NCI-H526 (cell line): ENCODE results near the gene ACTL10.

Experiments used
- DNase-seq, 2 experiments: peaks; one replicate each; lab custom pipeline; 2025; lab: John Stamatoyannopoulos, UW

ACTL10 gene

GRCh38 chr20:33664085-33664761, 2.5 kb upstream of the ACTL10 start:
- DNase-seq: no peak

- no peak for DNase-seq
These were observed 2.0 kb upstream of the ACTL10 start for GRCh38 chr20:33664762-33665144.

GRCh38 chr20:33667245-33667675, 517 bp downstream of the ACTL10 start:
- peak in 1 of 2 experiments; percentile 65 for DNase-seq

GRCh38 chr20:33667676-33668465, 1.1 kb downstream of the ACTL10 start:
- DNase-seq: peak; percentile 27 to 86

GRCh38 chr20:33668466-33669155, 1.9 kb downstream of the ACTL10 start:
- no peak for DNase-seq

- no peak for DNase-seq
These were observed 2.5 kb downstream of the ACTL10 start for GRCh38 chr20:33669224-33669623.

GRCh38 chr20:33669873-33670640, 3.3 kb downstream of the ACTL10 start:
- no peak for DNase-seq

GRCh38 chr20:33670715-33671499, 4.2 kb downstream of the ACTL10 start:
- no peak for DNase-seq

- no peak for DNase-seq
These were observed 5.0 kb downstream of the ACTL10 start for GRCh38 chr20:33671573-33672288.

GRCh38 chr20:33672426-33673113, 5.8 kb downstream of the ACTL10 start:
- peak in 1 of 2 experiments; percentile 57 for DNase-seq

- DNase-seq: no peak
These were observed 6.3 kb downstream of the ACTL10 start for GRCh38 chr20:33673114-33673409.

- DNase-seq: no peak
These were observed 6.9 kb downstream of the ACTL10 start for GRCh38 chr20:33673410-33674293.

GRCh38 chr20:33674294-33675135, 7.8 kb downstream of the ACTL10 start, which contains the start of gene NECAB3:
Gene NECAB3 (minus strand): TSS chr20:33674428. CDS start chr20:33674352, 76 bp downstream.
- DNase-seq: peak in 1 of 2 experiments; percentile 95

GRCh38 chr20:33675136-33675959, 8.6 kb downstream of the ACTL10 start:
- no peak for DNase-seq

GRCh38 chr20:33676121-33676520, 9.4 kb downstream of the ACTL10 start:
- DNase-seq: no peak

- no peak for DNase-seq
These were observed 10.2 kb downstream of the ACTL10 start for GRCh38 chr20:33676652-33677645.
